ENCODE measurements around the gene GPR157.
"Not testable (repeated sequence)": the region's sequence is repeated elsewhere in the genome, so short reads cannot be mapped to it uniquely, and the experiment has no call there.

The GPR157 gene

GRCh38 chr1:9145714-9146113 is 16.8 kb upstream of the GPR157 start (continued):
- TF ChIP-seq CSRNP3 (CRISPR knock-in tag; IDR thresholded peaks at IDR 0.05) (no peak), ISL1 (CRISPR knock-in tag; IDR thresholded peaks at IDR 0.05) (no peak), ZNF8 (CRISPR knock-in tag; IDR thresholded peaks at IDR 0.05) (no peak), ESRRG (CRISPR knock-in tag; IDR thresholded peaks at IDR 0.05) (no peak), ZNF70 (CRISPR knock-in tag; IDR thresholded peaks at IDR 0.05) (no peak), ZC3H10 (CRISPR knock-in tag; IDR thresholded peaks at IDR 0.05) (no peak), PPARA (CRISPR knock-in tag; IDR thresholded peaks at IDR 0.05; ENCODE audit: borderline replicate concordance) (no peak), ZNF565 (CRISPR knock-in tag; conservative IDR thresholded peaks at IDR 0.05; ENCODE audit: low read depth) (no peak), POU6F1 (CRISPR knock-in tag; IDR thresholded peaks at IDR 0.05; ENCODE audit: borderline replicate concordance, low read depth) (no peak)

- peak; percentile 51 for ATAC-seq
- TF ChIP-seq GLIS3 (CRISPR knock-in tag; IDR thresholded peaks at IDR 0.05) = no peak
- no peak for TF ChIP-seq RARB (CRISPR knock-in tag; IDR thresholded peaks at IDR 0.05)
- no peak for TF ChIP-seq CREB5 (CRISPR knock-in tag; IDR thresholded peaks at IDR 0.05; ENCODE audit: low read depth)
- TF ChIP-seq CSRNP3 (CRISPR knock-in tag; IDR thresholded peaks at IDR 0.05) = no peak
- TF ChIP-seq ZFP3 (CRISPR knock-in tag; IDR thresholded peaks at IDR 0.05) = no peak
- TF ChIP-seq ZNF565 (CRISPR knock-in tag; conservative IDR thresholded peaks at IDR 0.05; ENCODE audit: low read depth) = no peak
- no peak for TF ChIP-seq ARNTL (CRISPR knock-in tag; IDR thresholded peaks at IDR 0.05; ENCODE audit: borderline replicate concordance, low read depth)
- no peak for TF ChIP-seq BACH2 (CRISPR knock-in tag; IDR thresholded peaks at IDR 0.05; ENCODE audit: borderline replicate concordance)
- TF ChIP-seq TSHZ2 (CRISPR knock-in tag; IDR thresholded peaks at IDR 0.05) = no peak
Measured at GRCh38 chr1:9145021-9145668, 16.2 kb upstream of the GPR157 start.

- not testable (repeated sequence) for ATAC-seq
Measured at GRCh38 chr1:9144494-9144893, 15.6 kb upstream of the GPR157 start.

- ATAC-seq = peak; percentile 18; the same call in 2 of the 3 replicates
- TF ChIP-seq CREB5 (CRISPR knock-in tag; IDR thresholded peaks at IDR 0.05; ENCODE audit: low read depth) (no peak), RARB (CRISPR knock-in tag; IDR thresholded peaks at IDR 0.05) (no peak), POU6F1 (CRISPR knock-in tag; IDR thresholded peaks at IDR 0.05; ENCODE audit: borderline replicate concordance, low read depth) (no peak), OSR1 (CRISPR knock-in tag; IDR thresholded peaks at IDR 0.05) (no peak), ESRRG (CRISPR knock-in tag; IDR thresholded peaks at IDR 0.05) (no peak), CSRNP3 (CRISPR knock-in tag; IDR thresholded peaks at IDR 0.05) (no peak), PATZ1 (CRISPR knock-in tag; IDR thresholded peaks at IDR 0.05; ENCODE audit: borderline replicate concordance) (no peak), ZFP3 (CRISPR knock-in tag; IDR thresholded peaks at IDR 0.05) (no peak), PPARA (CRISPR knock-in tag; IDR thresholded peaks at IDR 0.05; ENCODE audit: borderline replicate concordance) (no peak), TCF4 (CRISPR knock-in tag; IDR thresholded peaks at IDR 0.05; ENCODE audit: borderline replicate concordance) (no peak), ISL1 (CRISPR knock-in tag; IDR thresholded peaks at IDR 0.05) (no peak)
Measured at GRCh38 chr1:9143250-9143649, 14.3 kb upstream of the GPR157 start.
